GM12872 (cell line): ENCODE measurements around the gene MFAP2.

Experiments used
- CTCF ChIP-seq: IDR thresholded peaks from 3 replicates; pipeline ENCODE4 v1.5.1; 2011; ENCODE audit warnings: low read depth, mild to moderate bottlenecking, low read length, moderate library complexity; ENCODE audit not compliant: insufficient read depth

Gene MFAP2

GRCh38 chr1:17023102-17023501 lies 42.7 kb upstream of the MFAP2 start:
- TF ChIP-seq CTCF, result no peak

- TF ChIP-seq CTCF, result no peak
Observed at GRCh38 chr1:17021896-17022295, 41.5 kb upstream of the MFAP2 start.

- no peak for TF ChIP-seq CTCF
Observed at GRCh38 chr1:17020502-17020901, 40.1 kb upstream of the MFAP2 start.

GRCh38 chr1:17018849-17019248 lies 38.4 kb upstream of the MFAP2 start:
- no peak for TF ChIP-seq CTCF

GRCh38 chr1:17017435-17017834 lies 37.0 kb upstream of the MFAP2 start:
- no peak for TF ChIP-seq CTCF

GRCh38 chr1:17016317-17016661 lies 35.9 kb upstream of the MFAP2 start:
- no peak for TF ChIP-seq CTCF

- TF ChIP-seq CTCF, result no peak
Observed at GRCh38 chr1:17014671-17015567, 34.5 kb upstream of the MFAP2 start.
